ENCODE measurements around the gene ZNF777. TPM values are rescaled to one million over a fixed set of nuclear protein-coding genes. Genes with fewer than 3 reads are reported as not detected.

ZNF777 gene
- total and polyA plus RNA-seq, 2 experiments from 2014 or later, result 2.8 to 7.9 TPM

DNA sequence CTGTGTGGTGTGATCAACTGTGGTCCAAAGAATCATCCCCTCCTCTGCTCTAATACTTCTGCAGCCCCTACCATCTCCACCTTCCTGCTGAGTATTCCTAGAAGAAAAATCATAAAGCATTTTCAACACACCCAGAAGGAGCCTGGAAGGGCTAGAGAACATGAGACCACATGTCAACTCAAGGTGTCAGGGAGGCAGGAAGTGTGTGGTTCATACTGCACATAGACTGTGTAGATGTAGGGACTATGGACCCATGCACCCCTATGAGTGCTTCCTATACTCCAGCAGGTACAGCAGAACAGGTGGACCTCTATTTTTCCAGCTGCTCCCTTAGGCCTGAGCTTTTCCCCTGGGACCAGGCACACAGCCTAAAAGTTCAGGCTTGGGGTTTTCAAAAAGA lies 39.3 kb upstream of the ZNF777 start:
- Histone ChIP-seq H3F3A (replicated peaks; ENCODE audit: low read depth) (no peaks in the 10 kb centered on the region), H3K36me3 (ENCODE audit: insufficient read depth) (no peaks in the 10 kb centered on the region), H3K27me3 (ENCODE audit: insufficient read depth) (peaks cover 24% of the 10 kb centered on the region), H3K4me1 (ENCODE audit: insufficient read depth) (no peaks in the 10 kb centered on the region), H3K4me2 (no peak overlapping the region), H3K79me2 (replicated peaks; ENCODE audit: insufficient read depth) (peaks cover 10% of the 10 kb centered on the region), H3K4me3 (no peak overlapping the region), H4K20me1 (replicated peaks; ENCODE audit: insufficient read depth) (peaks cover 7% of the 10 kb centered on the region; the same call in 1 of the 2 replicates), H3K27ac (ENCODE audit: low read depth) (no peak overlapping the region), H3K9me2 (ENCODE audit: insufficient read depth) (no peaks in the 10 kb centered on the region), H2AFZ (no peak overlapping the region)
- Mint-ChIP-seq H3K27me3 (ENCODE audit: insufficient read depth, low read depth, poor library complexity) (peaks cover 19% of the 10 kb centered on the region), H3K4me1 (peaks cover 9% of the 10 kb centered on the region), H3K9me3 (peaks cover 4% of the 10 kb centered on the region; the same call in 1 of the 3 replicates), H3K27ac (no peak overlapping the region), H3K36me3 (ENCODE audit: low read depth) (no peaks in the 10 kb centered on the region), H3K4me3 (no peak overlapping the region)
- DNase-seq (ENCODE audit: low spot score) (no peak), ATAC-seq (no peak)
- TF ChIP-seq NANOG (IDR thresholded peaks at IDR 0.05; ENCODE audit: borderline replicate concordance) (no peak), CREB1 (CRISPR knock-in tag; IDR thresholded peaks at IDR 0.05; ENCODE audit: low read depth) (no peak), JUNB (IDR thresholded peaks at IDR 0.05; ENCODE audit: unreplicated experiment) (no peak), EZH2 (IDR thresholded peaks at IDR 0.05; ENCODE audit: low read depth, unreplicated experiment) (no peak), STAT1 (IDR thresholded peaks at IDR 0.05; ENCODE audit: unreplicated experiment) (no peak), ZNF331 (CRISPR knock-in tag; IDR thresholded peaks at IDR 0.05; ENCODE audit: low read depth) (no peak), POLR2AphosphoS5 (IDR thresholded peaks at IDR 0.05; ENCODE audit: low read depth) (no peak), ZNF114 (CRISPR knock-in tag; IDR thresholded peaks at IDR 0.05) (no peak), EZH2phosphoT487 (IDR thresholded peaks at IDR 0.05; ENCODE audit: unreplicated experiment) (no peak)
- TF ChIP-seq, protein P1, sequence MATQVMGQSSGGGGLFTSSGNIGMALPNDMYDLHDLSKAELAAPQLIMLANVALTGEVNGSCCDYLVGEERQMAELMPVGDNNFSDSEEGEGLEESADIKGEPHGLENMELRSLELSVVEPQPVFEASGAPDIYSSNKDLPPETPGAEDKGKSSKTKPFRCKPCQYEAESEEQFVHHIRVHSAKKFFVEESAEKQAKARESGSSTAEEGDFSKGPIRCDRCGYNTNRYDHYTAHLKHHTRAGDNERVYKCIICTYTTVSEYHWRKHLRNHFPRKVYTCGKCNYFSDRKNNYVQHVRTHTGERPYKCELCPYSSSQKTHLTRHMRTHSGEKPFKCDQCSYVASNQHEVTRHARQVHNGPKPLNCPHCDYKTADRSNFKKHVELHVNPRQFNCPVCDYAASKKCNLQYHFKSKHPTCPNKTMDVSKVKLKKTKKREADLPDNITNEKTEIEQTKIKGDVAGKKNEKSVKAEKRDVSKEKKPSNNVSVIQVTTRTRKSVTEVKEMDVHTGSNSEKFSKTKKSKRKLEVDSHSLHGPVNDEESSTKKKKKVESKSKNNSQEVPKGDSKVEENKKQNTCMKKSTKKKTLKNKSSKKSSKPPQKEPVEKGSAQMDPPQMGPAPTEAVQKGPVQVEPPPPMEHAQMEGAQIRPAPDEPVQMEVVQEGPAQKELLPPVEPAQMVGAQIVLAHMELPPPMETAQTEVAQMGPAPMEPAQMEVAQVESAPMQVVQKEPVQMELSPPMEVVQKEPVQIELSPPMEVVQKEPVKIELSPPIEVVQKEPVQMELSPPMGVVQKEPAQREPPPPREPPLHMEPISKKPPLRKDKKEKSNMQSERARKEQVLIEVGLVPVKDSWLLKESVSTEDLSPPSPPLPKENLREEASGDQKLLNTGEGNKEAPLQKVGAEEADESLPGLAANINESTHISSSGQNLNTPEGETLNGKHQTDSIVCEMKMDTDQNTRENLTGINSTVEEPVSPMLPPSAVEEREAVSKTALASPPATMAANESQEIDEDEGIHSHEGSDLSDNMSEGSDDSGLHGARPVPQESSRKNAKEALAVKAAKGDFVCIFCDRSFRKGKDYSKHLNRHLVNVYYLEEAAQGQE (IDR thresholded peaks at IDR 0.05; ENCODE audit: unreplicated experiment), result no peak
- TF ChIP-seq, protein P2, sequence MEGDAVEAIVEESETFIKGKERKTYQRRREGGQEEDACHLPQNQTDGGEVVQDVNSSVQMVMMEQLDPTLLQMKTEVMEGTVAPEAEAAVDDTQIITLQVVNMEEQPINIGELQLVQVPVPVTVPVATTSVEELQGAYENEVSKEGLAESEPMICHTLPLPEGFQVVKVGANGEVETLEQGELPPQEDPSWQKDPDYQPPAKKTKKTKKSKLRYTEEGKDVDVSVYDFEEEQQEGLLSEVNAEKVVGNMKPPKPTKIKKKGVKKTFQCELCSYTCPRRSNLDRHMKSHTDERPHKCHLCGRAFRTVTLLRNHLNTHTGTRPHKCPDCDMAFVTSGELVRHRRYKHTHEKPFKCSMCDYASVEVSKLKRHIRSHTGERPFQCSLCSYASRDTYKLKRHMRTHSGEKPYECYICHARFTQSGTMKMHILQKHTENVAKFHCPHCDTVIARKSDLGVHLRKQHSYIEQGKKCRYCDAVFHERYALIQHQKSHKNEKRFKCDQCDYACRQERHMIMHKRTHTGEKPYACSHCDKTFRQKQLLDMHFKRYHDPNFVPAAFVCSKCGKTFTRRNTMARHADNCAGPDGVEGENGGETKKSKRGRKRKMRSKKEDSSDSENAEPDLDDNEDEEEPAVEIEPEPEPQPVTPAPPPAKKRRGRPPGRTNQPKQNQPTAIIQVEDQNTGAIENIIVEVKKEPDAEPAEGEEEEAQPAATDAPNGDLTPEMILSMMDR (conservative IDR thresholded peaks at IDR 0.05; ENCODE audit: low read depth in 2 of 2), result no peak
- TF ChIP-seq, protein P3, sequence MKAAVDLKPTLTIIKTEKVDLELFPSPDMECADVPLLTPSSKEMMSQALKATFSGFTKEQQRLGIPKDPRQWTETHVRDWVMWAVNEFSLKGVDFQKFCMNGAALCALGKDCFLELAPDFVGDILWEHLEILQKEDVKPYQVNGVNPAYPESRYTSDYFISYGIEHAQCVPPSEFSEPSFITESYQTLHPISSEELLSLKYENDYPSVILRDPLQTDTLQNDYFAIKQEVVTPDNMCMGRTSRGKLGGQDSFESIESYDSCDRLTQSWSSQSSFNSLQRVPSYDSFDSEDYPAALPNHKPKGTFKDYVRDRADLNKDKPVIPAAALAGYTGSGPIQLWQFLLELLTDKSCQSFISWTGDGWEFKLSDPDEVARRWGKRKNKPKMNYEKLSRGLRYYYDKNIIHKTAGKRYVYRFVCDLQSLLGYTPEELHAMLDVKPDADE (IDR thresholded peaks at IDR 0.05), result no peak

All from GM23338 (cell line).